GM12892 (cell line): ENCODE results near the gene TMEM40.

ENCODE experiments used
- DNase-seq: peaks from one replicate; pipeline ENCODE4 v3.0.0; 2011; ENCODE audit not compliant: insufficient read length
- FAIRE-seq: peaks from 2 replicates; lab custom pipeline; 2011; peaks lifted over from hg19 to GRCh38; lab: Jason Lieb, UNC
- POLR2A ChIP-seq: IDR thresholded peaks from 2 replicates; pipeline ENCODE4 v1.6.1; 2011; ENCODE audit warnings: low read depth, low read length, control low read depth
- POLR2AphosphoS5 ChIP-seq: IDR thresholded peaks from 2 replicates; pipeline ENCODE4 v1.6.1; 2011; ENCODE audit warnings: low read depth, low read length, control low read depth
- TAF1 ChIP-seq: IDR thresholded peaks from 2 replicates; pipeline ENCODE4 v1.6.1; 2011; ENCODE audit warnings: low read depth, mild to moderate bottlenecking, control low read depth, low read length, borderline replicate concordance

TMEM40 gene

GRCh38 chr3:12773030-12773709 is 14.1 kb upstream of the TMEM40 start:
- FAIRE-seq (no peak), DNase-seq (no peak)
- TF ChIP-seq TAF1 = no peak
- no peak for TF ChIP-seq POLR2A
- TF ChIP-seq POLR2AphosphoS5 = no peak

- FAIRE-seq (no peak), DNase-seq (no peak)
- no peak for TF ChIP-seq TAF1
- TF ChIP-seq POLR2A = no peak
- no peak for TF ChIP-seq POLR2AphosphoS5
Observed at GRCh38 chr3:12772462-12772861, 13.4 kb upstream of the TMEM40 start.

GRCh38 chr3:12771236-12771635 is 12.2 kb upstream of the TMEM40 start:
- FAIRE-seq = no peak
- TF ChIP-seq TAF1 (no peak), POLR2AphosphoS5 (no peak)
- no peak for DNase-seq

- TF ChIP-seq POLR2AphosphoS5 (no peak), TAF1 (no peak), POLR2A (no peak)
- no peak for FAIRE-seq
- no peak for DNase-seq
Observed at GRCh38 chr3:12769761-12770160, 10.7 kb upstream of the TMEM40 start.

- no peak for DNase-seq
- no peak for FAIRE-seq
- TF ChIP-seq TAF1 (no peak), POLR2AphosphoS5 (no peak), POLR2A (no peak)
Observed at GRCh38 chr3:12768579-12769527, 9.8 kb upstream of the TMEM40 start.

GRCh38 chr3:12766541-12766940 is 7.5 kb upstream of the TMEM40 start:
- FAIRE-seq (no peak), DNase-seq (no peak)
- TF ChIP-seq POLR2A = no peak
- no peak for TF ChIP-seq TAF1
- no peak for TF ChIP-seq POLR2AphosphoS5

- TF ChIP-seq TAF1 (no peak), POLR2A (no peak), POLR2AphosphoS5 (no peak)
- FAIRE-seq (no peak), DNase-seq (no peak)
Observed at GRCh38 chr3:12764171-12764776, 5.2 kb upstream of the TMEM40 start.

GRCh38 chr3:12759693-12760565 is 870 bp upstream of the TMEM40 start:
- TF ChIP-seq TAF1 (no peak), POLR2AphosphoS5 (no peak), POLR2A (no peak)
- FAIRE-seq = no peak
- DNase-seq = no peak

- TF ChIP-seq POLR2AphosphoS5 (no peak), POLR2A (no peak), TAF1 (no peak)
- FAIRE-seq (no peak), DNase-seq (peak; percentile 35)
Observed at GRCh38 chr3:12758025-12758781, 856 bp downstream of the TMEM40 start.

GRCh38 chr3:12756635-12757034 is 2.4 kb downstream of the TMEM40 start:
- FAIRE-seq (no peak), DNase-seq (no peak)
- TF ChIP-seq POLR2AphosphoS5 (no peak), POLR2A (no peak), TAF1 (no peak)

GRCh38 chr3:12756175-12756574 is 2.9 kb downstream of the TMEM40 start:
- DNase-seq = no peak

More at GRCh38 chr3:12756175-12756574, 2.9 kb downstream of the TMEM40 start:
- FAIRE-seq = no peak
- TF ChIP-seq POLR2A (no peak), TAF1 (no peak), POLR2AphosphoS5 (no peak)
